Neural progenitor cell (in vitro differentiated cells): ENCODE results near the gene NANP.

Experiments
- CTCF ChIP-seq: fragments of 200-600 bp; sonication (generic); IDR thresholded peaks from 2 replicates; pipeline ENCODE4 v1.5.1; 2017; ENCODE audit warnings: antibody characterized with exemption, mild to moderate bottlenecking
- EZH2 ChIP-seq: fragments of 200-600 bp; sonication (generic); IDR thresholded peaks from 2 replicates; pipeline ENCODE4 v1.6.1; 2017; ENCODE audit warnings: antibody characterized with exemption, mild to moderate bottlenecking, moderate library complexity

GRCh38 chr20:25654487-25654886 is 30.7 kb upstream of the NANP start:
- TF ChIP-seq EZH2 (no peak), CTCF (no peak)
